Measurements from ENCODE around the gene SYNDIG1.

The SYNDIG1 gene

GRCh38 chr20:24663496-24663895, 194.1 kb downstream of the SYNDIG1 start:
- no peak for DNase-seq (ENCODE audit: extremely low read depth, low read depth)
- no peak for TF ChIP-seq CTCF (IDR thresholded peaks at IDR 0.05; ENCODE audit: low read depth, low read length)

- no peak for DNase-seq (ENCODE audit: extremely low read depth, low read depth)
- no peak for TF ChIP-seq CTCF (IDR thresholded peaks at IDR 0.05; ENCODE audit: low read depth, low read length)
These were observed 195.0 kb downstream of the SYNDIG1 start for GRCh38 chr20:24664266-24664986.

GRCh38 chr20:24665196-24665595, 195.8 kb downstream of the SYNDIG1 start:
- TF ChIP-seq CTCF (IDR thresholded peaks at IDR 0.05; ENCODE audit: low read depth, low read length): no peak
- DNase-seq (ENCODE audit: extremely low read depth, low read depth): no peak

- TF ChIP-seq CTCF (IDR thresholded peaks at IDR 0.05; ENCODE audit: low read depth, low read length): no peak
- no peak for DNase-seq (ENCODE audit: extremely low read depth, low read depth)
These were observed 196.3 kb downstream of the SYNDIG1 start for GRCh38 chr20:24665741-24666191.

GRCh38 chr20:24667689-24668383, 198.4 kb downstream of the SYNDIG1 start:
- no peak for DNase-seq (ENCODE audit: extremely low read depth, low read depth)
- TF ChIP-seq CTCF (IDR thresholded peaks at IDR 0.05; ENCODE audit: low read depth, low read length): no peak

- DNase-seq (ENCODE audit: extremely low read depth, low read depth): no peak
- no peak for TF ChIP-seq CTCF (IDR thresholded peaks at IDR 0.05; ENCODE audit: low read depth, low read length)
These were observed 198.9 kb downstream of the SYNDIG1 start for GRCh38 chr20:24668384-24668702.

- TF ChIP-seq CTCF (IDR thresholded peaks at IDR 0.05; ENCODE audit: low read depth, low read length): no peak
- DNase-seq (ENCODE audit: extremely low read depth, low read depth): no peak
These were observed 199.4 kb downstream of the SYNDIG1 start for GRCh38 chr20:24668791-24669190.
